ENCODE data around the gene MTHFD1L. TPM values are rescaled to one million over a fixed set of nuclear protein-coding genes. Genes with fewer than 3 reads are reported as not detected.
A peak's percentile ranks its signal among the peaks of the same experiment; 100 is the strongest.

MTHFD1L gene
- total and polyA plus RNA-seq, 9 of the 15 experiments (the other 6 are each of a cell fraction or from before 2014, with no cell fraction given): 20.9 to 128 (median 61.0) TPM

DNA sequence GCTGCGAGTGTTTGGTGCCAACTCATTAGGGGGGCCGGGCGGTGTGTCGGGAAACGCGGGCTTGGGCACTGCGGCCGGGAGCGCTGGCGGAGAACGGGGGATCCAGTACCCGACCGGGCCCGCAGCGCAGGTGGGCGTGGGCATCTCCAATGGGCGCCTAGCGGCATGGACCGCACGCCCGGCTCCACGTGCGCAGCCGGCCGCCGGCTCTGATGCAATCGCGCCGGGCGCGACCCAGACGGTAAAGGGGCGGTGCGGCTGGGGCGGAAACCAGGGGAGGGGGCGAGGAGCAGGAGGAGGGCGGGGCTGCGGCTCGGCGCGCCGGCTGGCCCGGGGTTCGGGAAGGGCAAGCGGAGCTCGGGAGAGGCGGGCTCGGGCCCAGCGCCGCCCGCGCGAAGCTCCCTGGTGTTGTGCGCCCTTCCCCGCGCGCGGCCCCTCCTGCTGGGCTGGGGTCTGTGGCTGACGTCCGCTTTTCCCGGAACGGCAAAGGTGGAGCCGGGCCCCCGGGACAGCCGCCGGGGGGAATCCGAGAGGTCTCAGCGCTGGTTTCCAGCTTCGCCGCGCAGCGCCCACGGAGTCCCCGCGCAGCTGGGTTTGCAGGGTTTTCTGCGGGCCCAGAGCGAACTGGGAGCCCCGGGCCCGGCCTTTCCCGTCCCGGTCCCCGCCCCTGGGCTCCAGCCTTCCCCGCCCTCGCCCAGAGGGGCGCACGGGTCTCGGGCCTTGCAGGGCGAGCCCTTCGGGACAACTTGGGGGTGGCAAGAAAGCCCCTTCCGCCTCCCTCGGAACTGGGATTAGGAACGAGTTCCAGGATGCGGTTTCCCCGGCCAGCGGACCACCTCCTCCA lies 867 bp downstream of the MTHFD1L start (continued):
- TF ChIP-seq, protein P1, sequence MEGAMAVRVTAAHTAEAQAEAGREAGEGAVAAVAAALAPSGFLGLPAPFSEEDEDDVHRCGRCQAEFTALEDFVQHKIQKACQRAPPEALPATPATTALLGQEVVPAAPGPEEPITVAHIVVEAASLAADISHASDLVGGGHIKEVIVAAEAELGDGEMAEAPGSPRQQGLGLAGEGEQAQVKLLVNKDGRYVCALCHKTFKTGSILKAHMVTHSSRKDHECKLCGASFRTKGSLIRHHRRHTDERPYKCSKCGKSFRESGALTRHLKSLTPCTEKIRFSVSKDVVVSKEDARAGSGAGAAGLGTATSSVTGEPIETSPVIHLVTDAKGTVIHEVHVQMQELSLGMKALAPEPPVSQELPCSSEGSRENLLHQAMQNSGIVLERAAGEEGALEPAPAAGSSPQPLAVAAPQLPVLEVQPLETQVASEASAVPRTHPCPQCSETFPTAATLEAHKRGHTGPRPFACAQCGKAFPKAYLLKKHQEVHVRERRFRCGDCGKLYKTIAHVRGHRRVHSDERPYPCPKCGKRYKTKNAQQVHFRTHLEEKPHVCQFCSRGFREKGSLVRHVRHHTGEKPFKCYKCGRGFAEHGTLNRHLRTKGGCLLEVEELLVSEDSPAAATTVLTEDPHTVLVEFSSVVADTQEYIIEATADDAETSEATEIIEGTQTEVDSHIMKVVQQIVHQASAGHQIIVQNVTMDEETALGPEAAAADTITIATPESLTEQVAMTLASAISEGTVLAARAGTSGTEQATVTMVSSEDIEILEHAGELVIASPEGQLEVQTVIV (CRISPR knock-in tag; IDR thresholded peaks at IDR 0.05; ENCODE audit: borderline replicate concordance): no peak
- TF ChIP-seq NFATC3 (IDR thresholded peaks at IDR 0.05) (no peak), CREBBP (IDR thresholded peaks at IDR 0.05; ENCODE audit: low read depth, low read length) (no peak), BDP1 (IDR thresholded peaks at IDR 0.05; ENCODE audit: insufficient read depth, insufficient read length) (no peak), TEAD4 (IDR thresholded peaks at IDR 0.05; ENCODE audit: low read length) (peak; percentile 13; the same call in 1 of the 2 replicates), TEAD4 (CRISPR knock-in tag; IDR thresholded peaks at IDR 0.05; ENCODE audit: borderline replicate concordance) (no peak), TAF15 (IDR thresholded peaks at IDR 0.05; ENCODE audit: low read depth, low read length) (no peak), SAP30 (IDR thresholded peaks at IDR 0.05; ENCODE audit: borderline replicate concordance, insufficient read depth, low read depth, low read length, poor library complexity, severe bottlenecking) (peak; percentile 89), RNF219 (CRISPR knock-in tag; IDR thresholded peaks at IDR 0.05) (no peak)
- TF ChIP-seq, protein P2, sequence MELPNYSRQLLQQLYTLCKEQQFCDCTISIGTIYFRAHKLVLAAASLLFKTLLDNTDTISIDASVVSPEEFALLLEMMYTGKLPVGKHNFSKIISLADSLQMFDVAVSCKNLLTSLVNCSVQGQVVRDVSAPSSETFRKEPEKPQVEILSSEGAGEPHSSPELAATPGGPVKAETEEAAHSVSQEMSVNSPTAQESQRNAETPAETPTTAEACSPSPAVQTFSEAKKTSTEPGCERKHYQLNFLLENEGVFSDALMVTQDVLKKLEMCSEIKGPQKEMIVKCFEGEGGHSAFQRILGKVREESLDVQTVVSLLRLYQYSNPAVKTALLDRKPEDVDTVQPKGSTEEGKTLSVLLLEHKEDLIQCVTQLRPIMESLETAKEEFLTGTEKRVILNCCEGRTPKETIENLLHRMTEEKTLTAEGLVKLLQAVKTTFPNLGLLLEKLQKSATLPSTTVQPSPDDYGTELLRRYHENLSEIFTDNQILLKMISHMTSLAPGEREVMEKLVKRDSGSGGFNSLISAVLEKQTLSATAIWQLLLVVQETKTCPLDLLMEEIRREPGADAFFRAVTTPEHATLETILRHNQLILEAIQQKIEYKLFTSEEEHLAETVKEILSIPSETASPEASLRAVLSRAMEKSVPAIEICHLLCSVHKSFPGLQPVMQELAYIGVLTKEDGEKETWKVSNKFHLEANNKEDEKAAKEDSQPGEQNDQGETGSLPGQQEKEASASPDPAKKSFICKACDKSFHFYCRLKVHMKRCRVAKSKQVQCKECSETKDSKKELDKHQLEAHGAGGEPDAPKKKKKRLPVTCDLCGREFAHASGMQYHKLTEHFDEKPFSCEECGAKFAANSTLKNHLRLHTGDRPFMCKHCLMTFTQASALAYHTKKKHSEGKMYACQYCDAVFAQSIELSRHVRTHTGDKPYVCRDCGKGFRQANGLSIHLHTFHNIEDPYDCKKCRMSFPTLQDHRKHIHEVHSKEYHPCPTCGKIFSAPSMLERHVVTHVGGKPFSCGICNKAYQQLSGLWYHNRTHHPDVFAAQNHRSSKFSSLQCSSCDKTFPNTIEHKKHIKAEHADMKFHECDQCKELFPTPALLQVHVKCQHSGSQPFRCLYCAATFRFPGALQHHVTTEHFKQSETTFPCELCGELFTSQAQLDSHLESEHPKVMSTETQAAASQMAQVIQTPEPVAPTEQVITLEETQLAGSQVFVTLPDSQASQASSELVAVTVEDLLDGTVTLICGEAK (IDR thresholded peaks at IDR 0.05): no peak
- TF ChIP-seq, protein P2 (CRISPR knock-in tag; IDR thresholded peaks at IDR 0.05): no peak; the same call in 1 of the 2 replicates

Data from K562 (cell line).